NK-92 (cell line): ENCODE data around the gene GUCD1.

Experiments used
- DNase-seq: peaks from one replicate; lab custom pipeline; 2025; ENCODE audit not compliant: unreplicated experiment; lab: John Stamatoyannopoulos, UW

Gene GUCD1

DNA sequence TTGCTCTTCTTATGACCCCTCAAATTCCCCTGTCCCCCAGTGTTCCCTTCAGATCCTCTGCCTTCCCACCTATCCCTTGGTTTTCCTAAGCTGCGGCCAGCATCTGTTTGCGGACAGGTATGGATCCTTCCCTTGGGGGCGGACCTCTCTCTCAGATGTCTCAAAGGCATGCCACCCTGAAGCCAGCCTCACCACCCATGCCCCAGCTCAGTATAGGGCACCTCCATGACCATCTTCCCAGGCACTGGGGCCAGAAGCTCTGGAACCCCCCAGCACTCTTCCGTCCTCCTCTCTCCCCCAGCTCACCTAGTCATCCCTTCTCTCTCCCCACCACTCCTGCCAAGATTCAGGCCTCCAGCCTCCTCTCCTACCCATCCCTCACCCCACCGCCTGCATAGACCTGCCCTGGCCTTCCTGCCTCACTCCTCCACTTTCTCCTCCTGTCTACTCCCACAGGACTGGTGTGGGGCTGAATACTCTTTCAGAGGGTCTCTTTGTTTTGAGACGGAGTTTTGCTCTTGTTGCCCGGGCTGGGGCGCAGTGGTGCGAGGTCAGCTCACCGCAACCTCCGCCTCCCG lies 35.7 kb upstream of the GUCD1 start:
- DNase-seq = no peak

DNA sequence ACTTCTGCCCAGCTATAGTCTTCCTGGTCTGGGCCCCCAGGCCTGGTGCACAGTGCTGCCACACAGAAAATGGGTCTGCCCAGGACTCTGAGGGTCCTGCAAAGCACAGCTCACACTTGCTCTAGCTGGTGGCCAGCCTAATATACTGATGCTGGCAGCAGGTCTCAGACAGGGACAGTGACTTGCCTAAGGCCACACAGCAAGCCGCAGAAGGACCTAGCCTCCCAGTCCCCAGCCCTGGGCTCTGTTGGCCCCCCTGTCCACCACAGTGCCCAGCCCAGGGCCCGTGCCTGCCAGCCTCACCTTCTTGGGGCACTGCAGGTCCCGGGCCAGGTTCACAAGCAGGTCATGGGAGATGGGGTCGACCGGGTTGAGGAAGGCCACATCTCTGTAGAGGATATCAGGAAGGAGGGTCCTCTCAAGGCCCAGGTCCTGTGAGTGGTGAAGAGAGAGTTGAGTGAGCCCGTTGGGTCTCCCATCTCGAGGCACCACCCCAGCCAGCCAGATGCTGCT lies 34.6 kb upstream of the GUCD1 start:
- DNase-seq = no peak

DNA sequence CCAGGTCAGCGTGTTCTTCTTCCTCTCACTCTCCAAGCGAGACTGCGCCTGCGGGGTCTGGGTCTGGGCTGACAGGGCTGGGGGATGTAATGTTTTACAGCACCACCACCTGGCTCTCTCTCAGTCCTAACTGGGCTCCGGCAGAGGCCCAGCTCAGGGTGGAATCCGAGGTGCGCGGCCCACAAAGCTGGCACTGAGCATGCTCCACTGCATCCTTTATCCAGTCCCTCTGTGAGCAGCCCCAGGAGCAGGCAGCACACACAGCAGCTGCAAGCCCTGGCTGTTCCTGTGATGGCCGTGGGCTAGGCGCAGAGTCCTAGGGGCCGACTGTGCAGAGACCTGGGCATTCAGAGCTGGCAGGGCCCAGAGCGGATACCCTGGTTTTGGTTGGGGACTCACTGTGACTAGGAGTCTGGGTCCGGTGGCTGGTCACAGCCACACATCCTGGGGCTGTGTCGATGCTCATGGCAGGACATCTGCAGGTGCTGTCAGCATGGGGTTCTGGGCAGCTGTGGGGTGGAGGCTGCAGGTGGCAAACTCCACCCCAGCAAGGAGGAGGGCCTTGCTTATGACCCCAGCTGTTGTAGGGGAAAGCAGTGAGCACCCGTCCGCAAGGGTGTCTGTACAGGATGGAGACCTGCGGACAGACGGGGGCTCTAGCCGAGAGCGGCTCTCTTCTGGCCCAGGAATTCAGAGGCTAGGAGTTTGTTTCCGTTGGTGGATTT lies 34.0 kb upstream of the GUCD1 start:
- no peak for DNase-seq

DNA sequence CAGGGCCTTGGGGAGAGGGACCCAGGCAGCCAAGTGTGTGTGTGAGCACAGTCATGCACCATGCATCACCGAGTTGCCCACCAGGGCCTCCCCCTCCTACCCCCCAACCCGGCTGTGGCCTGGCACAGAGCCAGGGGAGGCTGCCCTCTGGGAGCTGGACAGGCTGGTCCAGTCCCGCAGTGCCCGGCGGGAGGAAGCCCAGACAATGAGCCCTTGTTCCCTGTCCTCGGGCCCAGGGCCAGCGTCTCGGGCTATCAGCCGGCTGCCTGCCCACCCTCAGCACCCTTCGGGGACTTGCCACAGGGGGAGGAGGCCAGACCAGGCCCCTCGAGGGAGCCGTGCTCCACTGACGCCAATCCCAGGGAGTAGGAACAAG lies 33.4 kb upstream of the GUCD1 start:
- DNase-seq = no peak

DNA sequence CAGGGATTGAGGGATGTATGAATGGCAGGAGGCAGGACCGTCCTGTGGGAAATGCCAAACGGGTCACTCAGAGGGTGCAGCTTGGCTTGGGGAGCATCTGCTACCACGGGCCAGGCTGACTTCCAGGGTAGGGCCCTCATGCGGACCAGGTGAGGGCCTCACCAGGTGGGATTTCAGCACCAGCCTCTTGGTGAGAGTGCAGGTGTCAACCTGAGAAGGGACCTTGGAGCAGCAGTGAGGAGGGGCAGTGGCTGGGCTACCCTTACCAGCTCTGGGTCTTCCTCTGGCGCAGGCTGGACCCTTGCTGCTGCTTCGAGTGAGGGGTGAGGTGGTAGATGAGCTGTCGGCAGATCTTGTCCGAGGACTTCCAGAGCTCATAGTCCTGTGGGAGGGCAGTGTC lies 33.0 kb upstream of the GUCD1 start:
- no peak for DNase-seq

DNA sequence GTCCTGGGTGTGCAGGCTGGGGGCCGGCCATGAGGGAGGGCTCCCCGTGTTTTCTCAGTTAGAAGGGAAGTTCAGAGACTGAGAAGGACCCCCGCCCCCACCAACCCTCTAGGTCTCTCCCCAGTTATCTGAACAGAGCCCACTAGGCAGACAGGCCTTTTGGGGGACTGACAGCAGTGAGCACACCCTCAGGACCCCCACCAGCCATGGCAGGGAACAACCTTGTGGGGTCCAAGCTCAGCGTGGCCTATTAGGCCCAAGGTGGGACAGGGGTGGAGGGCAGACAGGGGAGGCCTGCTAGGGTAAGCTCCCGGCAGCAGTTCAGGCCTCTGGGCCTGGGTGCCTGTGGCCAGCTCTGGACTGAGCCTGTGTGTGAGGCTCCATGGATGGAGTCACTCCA lies 32.3 kb upstream of the GUCD1 start:
- no peak for DNase-seq

DNA sequence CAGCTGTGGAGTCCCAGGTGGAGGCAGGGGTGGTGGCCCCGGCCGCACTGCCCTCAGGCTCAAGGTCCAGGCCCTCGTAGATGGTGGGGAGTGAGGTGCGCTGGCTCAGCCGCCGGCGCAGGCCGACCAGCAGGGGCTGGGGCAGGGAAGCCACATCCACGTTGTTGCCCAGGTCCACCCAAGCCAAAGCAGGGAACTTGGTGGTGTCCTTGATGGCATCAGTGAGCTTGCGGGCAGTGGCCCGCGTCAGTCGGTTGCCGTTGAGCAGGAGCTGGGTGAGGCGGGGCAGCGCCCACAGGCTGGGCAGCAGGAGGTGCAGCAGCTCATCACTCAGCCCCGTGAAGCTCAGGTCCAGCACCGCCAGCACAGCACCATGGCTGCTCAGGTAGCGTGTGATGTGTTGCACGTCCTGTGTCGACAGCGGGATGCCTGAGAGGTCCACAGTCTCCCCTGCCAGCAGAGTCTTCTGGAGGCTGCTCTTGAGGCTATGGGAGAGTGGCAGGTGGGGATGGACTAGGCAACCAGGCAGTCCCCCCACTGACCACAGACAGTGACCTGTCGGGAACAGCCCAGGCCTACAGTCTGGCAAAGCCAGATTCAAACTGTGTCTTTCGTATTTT lies 31.1 kb upstream of the GUCD1 start:
- DNase-seq = no peak

DNA sequence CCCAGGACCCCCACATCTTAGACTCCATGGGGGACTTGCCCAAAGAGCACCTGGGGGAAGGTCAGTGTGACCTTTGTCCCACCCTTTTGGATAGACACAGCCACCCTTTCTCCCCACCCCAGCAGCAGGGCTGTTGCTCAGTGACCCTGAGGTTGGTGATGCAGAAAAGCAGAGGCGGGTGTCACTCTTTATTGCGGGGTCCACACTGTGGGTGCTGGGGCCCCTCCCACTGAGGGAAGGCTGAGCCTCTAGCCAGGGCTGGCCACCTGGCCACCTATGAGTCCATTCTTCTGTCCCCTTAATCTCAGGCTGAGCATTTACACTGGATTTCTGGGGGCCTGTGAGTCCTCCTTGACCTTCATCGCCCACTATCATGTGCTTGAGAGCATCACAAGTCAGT lies 30.5 kb upstream of the GUCD1 start:
- DNase-seq = no peak

DNA sequence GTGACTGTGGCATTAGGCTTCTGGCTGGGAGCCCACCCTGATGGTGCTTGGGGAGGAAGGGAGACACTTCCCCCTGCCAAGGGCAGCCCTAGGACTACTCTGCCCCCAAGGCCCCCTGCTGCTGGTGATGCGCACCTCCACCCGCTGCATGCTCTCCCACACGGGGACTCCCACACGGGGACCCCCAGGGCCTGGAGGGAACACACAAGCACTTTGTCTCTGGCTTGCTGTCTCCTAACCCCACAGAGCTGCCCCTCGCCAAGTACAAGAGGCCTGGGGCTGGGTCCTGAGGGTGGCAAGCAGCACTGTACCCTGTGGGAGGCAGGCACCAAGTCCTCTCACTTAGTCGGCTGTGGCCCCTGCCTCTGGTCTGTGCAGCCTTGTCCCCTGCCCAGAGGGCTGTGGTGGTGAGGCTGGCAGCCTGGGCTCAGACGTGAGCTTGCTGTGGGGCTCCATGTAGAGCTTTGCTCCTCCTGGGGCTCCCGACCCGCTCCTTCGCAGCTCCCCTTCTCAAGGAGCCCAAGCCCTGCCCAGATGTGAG lies 30.0 kb upstream of the GUCD1 start:
- no peak for DNase-seq

DNA sequence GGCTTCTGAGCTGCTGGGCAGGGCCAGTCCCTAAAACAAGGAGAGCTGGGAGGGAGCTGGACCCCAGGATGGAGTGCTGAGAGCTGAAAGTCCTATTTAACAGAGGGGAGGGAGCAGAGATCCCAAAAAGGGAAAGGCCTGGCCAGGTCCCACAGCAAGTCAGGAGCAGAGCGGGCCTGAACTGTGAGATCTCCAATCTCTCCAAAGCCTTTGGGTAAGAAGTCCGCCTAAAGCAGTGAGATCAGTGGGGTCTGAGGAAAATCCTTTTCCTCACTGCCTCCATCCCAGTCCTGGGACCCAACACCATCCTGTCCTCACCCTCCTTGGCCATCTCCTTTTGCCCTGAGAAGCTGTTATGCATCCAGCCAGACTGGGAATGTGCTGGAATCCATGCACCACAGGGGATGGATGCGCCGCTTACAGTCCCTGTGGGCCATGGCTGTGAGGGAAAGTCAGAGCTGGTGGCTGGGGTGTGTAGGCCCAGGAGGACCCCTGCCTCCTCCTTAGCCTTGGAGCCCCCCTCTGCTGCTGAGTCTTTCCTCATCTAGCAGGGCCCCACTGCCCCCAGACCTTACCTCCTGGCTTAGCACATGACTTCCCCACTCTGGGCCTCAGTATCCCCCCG lies 29.3 kb upstream of the GUCD1 start:
- DNase-seq = no peak

DNA sequence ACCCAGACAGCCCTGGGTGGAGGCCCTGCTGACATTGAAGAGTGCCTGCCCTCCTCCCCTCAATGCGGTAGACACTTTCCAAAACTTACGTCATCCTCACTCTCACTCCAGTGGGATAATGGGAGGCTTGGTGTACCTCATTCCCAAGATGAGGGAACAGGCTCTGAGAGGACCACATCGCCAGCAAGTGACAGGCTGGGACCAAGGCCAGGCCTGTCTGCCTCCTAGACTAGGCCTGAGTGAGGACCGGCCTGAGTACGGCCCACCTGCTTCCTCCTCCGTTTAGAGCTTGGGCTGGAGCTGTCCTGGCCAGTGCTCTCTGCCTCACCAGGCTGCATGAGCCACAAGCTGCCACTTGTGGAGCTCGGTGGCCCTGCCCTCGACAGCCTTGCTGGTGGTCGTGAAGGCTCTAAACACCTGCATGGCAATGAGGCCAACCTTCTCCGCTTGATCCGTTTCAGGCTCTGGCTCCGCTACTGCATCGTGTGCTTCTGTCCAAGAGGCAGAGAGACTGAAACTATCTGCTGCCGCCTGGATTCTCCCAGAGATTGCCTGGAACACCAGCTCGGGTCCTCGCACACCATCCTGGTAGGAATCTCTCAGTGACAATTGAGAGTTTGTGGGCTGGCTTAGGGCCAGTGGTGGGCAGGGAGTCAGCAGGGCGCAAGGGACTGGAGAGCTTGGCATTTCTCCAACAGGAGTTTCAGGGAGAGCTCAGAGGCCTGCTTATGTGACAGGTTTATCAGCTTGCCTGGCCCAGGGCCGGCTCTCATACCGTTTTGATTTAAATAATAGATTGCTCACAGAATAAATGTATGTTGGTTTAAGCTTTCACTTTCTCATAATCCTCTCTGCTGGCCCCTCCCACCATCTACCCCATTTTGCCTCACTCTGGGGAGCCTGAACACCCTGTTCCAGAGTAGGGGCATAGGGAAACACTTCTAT lies 28.6 kb upstream of the GUCD1 start:
- DNase-seq = no peak

DNA sequence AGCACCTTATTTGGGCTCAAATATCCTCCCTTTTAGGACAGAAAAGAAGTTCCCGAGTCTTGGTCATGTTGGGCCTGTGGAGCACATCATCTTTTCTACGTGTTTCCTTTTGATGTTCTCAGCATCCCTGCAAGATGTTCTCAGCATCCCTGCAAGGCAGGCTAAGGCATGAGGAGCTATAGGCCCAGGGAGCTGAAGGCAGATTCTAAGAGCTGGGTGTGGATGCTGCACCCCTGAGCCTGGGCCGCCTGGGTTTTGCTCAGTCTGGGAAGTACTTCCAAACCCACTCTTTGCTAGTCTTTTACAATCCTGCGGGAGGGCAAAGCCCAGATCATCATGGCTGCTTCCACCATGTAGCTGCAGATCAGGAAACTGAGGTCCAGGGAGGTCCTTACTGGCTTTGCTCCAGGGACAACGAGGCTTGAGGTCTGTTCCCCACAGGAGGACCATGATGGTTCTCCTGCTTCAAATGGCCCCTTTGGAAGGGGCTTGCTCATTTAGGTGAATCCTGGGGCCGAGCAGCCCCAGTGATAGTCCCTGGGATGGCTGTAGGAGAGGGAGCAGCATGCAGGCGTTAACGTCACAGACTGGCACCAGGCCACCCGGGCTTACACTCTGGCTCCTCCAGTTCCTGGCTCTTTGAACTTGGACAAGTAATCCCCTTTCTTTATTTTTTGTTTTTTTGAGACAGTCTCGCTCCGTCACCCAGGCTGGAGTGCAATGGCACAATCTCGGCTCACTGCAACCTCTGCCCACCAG lies 27.3 kb upstream of the GUCD1 start:
- DNase-seq = no peak

DNA sequence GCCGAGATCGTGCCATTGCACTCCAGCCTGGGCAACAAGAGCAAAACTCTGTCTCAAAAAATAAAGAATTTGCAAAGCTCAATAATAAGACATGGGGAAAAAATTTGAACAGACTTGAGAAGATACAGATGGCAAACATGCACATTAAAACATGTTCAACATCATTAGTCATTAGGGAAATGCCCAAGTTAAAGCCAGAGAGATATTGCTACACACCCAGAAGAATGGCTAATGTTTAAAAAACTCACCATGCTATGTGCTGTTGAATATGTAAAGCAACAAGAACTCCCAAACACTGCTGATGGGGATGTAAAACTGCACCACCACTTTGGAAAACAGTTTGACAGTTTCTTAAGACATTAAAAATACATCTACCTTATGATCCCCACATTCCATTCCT lies 25.3 kb upstream of the GUCD1 start:
- no peak for DNase-seq

DNA sequence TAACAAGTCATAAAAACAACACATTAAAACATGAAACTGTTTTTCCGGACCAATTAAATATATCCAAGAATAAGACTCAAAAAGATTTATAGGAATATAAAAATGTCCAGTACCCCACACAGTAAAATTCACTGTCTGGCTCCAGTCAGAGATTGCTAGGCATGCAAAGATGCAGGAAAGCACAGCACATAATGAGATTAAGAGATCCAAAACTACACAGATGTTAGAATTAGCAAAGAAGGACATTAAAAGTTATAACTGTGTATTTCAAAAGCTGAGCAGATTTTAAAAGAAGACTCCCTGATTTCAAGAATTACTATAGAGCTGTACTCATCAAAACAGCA lies 24.3 kb upstream of the GUCD1 start:
- no peak for DNase-seq

DNA sequence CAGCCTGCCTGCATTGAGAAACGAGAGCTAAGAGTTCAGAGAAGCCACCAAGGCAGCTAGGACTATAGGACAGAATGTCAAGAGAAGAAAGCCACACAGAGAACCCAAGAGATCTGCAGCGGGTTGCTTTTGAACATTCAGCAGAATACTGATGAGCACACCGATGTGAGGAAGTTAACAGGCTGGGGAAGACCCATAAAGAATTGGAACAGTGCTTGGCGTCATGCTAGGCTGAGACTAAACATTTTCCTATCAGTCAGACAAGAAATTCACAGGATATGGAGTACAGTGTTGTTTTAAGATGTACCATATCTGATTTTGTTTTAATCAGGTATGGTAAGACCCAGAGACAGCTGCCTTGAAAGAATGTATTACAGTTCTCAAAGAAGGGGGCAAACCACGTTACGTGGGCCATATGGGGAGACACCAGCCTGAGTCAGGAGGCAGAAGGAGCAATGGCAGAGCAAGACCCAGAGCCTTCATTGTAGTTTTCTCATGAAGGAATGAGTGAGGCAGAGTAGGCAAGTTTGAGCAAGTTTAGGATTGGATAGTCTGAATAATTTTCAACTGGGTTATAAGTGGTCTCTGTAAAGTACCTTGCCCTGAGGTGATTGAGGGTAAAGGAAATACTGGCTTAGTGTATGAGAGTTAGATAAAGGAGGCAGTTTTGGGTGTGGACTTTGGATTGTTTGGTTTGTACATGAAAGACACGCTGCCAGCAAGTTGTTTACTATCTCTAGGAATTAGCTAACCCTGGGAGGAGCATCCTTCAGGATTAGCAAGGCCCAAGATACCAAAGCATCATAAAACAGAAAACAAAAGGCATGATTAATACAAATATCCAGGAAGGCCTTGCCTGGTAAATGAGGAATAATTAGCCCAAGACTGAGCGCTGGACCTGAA lies 23.7 kb upstream of the GUCD1 start:
- DNase-seq = no peak

DNA sequence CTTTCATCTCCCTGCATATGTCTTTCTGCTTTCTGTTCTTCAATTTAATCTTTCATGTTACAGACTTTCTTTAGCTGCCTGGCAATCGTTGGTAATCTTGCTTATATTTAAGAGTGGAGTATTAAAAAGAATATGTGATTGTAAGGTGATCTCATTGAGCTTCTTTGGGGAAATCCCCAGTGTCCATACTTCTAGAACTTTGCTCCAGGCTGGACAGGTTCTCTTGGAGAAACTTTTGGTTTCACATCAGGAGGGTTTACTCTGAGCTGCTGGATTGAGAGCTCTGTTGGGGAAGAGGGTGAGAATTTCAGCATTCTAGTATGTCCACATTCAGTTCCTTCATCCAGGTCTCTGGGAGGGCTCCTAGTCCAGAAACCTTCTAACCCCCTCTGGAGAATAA lies 21.8 kb upstream of the GUCD1 start:
- no peak for DNase-seq

DNA sequence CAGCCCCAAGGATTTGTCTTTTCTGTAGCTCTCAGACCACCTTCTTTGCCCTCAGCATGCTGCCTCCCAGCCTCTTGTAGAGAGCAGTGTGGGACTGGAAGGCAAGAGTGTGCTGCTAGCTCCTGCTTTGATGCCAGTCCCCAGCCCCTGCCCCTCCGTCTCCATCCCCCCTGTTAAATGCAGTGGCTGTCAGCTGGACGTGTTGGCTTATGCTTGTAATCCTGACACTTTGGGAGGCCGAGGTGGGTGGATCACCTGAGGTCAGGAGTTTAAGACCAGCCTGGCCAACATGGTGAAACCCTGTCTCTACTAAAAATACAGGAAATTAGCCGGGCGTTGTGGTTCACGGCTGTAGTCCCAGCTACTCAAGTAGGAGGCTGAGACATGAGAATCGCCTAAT lies 16.3 kb upstream of the GUCD1 start:
- DNase-seq = no peak

DNA sequence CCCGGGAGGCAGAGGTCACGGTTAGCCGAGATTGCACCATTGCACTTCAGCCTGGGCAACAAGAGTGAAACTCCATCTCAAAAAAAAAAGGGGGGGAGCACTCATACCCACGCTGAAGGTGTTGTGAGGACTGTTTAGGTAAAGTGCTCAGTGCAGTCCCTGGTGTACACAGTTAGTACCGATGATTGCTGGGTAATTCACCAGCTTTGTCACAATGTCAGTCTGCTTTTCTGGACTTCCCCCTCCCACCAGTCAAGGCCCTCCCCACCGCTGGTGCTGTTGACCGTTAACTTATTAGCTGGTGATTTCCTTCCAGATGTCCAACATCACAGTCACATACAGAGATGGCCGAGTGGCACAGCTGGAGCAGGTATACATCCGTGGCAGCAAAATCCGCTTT lies 12.7 kb upstream of the GUCD1 start:
- DNase-seq = no peak

DNA sequence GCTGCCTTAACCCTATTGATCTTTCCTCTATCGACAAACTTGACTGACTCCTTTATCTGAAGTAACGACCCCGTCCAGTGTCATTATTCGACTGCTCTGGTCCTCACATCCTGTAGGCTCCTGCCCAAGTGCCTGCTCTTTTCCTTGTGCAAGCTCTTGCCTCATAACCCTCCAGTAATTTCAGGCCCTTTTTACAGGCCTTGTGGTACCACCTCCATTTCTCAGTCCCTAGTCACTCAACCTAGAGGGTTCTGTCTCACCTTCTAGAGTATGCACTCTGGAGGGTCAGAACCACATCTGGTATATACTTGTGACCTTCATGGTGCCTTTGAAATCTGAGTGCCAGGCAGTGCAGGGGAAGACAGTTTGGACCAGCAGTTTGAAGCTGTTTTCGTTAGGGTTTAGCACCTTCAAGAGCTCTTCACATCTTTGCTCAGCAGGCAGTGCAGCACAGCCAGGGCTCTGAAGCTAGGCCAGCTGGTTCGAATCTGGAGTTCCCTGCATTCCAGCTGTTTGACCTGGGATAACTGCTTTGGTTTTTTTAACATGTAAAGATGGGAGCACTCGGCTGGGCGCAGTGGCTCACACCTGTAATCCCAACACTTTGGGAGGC lies 12.1 kb upstream of the GUCD1 start:
- DNase-seq = no peak
